RWPE2 (cell line): ENCODE results near the gene SPDYE1.
A peak's percentile ranks its signal among the peaks of the same experiment; 100 is the strongest.
"Not testable (repeated sequence)": the region's sequence is repeated elsewhere in the genome, so short reads cannot be mapped to it uniquely, and the experiment has no call there.

Source experiments
- ATAC-seq: fragments of 200-7000 bp; cut with Tn5 transposase; 3 replicates; pipeline ENCODE4 v1.9.1; 2021; ENCODE audit warnings: low read depth
- DNase-seq: peaks from one replicate; pipeline ENCODE4 v3.0.0-alpha.2; 2020; ENCODE audit warnings: low spot score
- H3K27ac ChIP-seq: fragments of 450-650 bp; 2 replicates; pipeline ENCODE4 v1.5.1; 2017; ENCODE audit warnings: mild to moderate bottlenecking; ENCODE audit not compliant: poor library complexity, severe bottlenecking
- H3K27me3 ChIP-seq: fragments of 250-450 bp; sonication (Bioruptor Pico); 2 replicates; pipeline ENCODE4 v1.5.1; 2021; ENCODE audit warnings: mild to moderate bottlenecking, moderate library complexity; ENCODE audit not compliant: insufficient read depth, poor library complexity, severe bottlenecking
- H3K36me3 ChIP-seq: fragments of 250-450 bp; sonication (Bioruptor Pico); 2 replicates; pipeline ENCODE4 v1.5.1; 2020; ENCODE audit warnings: low read depth, mild to moderate bottlenecking, moderate library complexity
- H3K4me1 ChIP-seq: fragments of 250-450 bp; sonication (Bioruptor Pico); 2 replicates; pipeline ENCODE4 v1.5.1; 2021; ENCODE audit warnings: mild to moderate bottlenecking, moderate library complexity; ENCODE audit not compliant: insufficient read depth, poor library complexity, severe bottlenecking
- H3K4me3 ChIP-seq: fragments of 250-450 bp; sonication (Bioruptor Pico); 2 replicates; pipeline ENCODE4 v1.5.1; 2021; ENCODE audit warnings: mild to moderate bottlenecking, moderate library complexity; ENCODE audit not compliant: severe bottlenecking
- H3K9me3 ChIP-seq: fragments of 250-450 bp; sonication (Bioruptor Pico); 2 replicates; pipeline ENCODE4 v1.5.1; 2021; ENCODE audit warnings: mild to moderate bottlenecking, moderate library complexity; ENCODE audit not compliant: severe bottlenecking
- CTCF ChIP-seq: fragments of 450-650 bp; IDR thresholded peaks from one replicate; pipeline ENCODE4 v1.5.1; 2017; ENCODE audit warnings: mild to moderate bottlenecking, moderate library complexity; ENCODE audit not compliant: poor library complexity, severe bottlenecking

SPDYE1 gene

GRCh38 chr7:43994681-43995080 lies 3.0 kb upstream of the SPDYE1 start:
- not testable (repeated sequence) for DNase-seq, H3K4me1 ChIP-seq, ATAC-seq, H3K9me3 ChIP-seq, H3K27me3 ChIP-seq, H3K27ac ChIP-seq, H3K4me3 ChIP-seq, H3K36me3 ChIP-seq

DNA sequence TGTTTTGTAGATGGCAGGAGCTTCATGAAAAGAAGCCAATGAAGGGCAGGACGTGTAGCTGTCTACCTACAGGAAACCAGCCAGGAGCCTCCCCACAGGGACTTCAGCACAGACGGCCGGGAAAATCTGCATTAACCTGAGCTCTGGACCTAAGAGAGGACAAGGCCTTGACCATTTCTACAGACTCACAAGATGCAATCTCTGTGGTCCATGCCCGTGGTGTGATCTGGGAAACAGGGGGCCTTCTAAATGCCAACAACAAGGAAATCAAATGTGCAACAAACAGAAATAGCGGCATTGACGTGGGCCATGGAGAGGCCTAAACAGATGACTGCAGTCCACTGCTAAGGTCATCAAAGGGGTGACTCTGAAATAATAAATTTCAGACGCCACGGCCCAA lies 14.4 kb downstream of the SPDYE1 start:
- H3K27me3 ChIP-seq, H3K36me3 ChIP-seq, H3K4me3 ChIP-seq, DNase-seq, H3K4me1 ChIP-seq, H3K27ac ChIP-seq, H3K9me3 ChIP-seq, ATAC-seq: not testable (repeated sequence)

GRCh38 chr7:44015090-44015489 lies 17.4 kb downstream of the SPDYE1 start:
- not testable (repeated sequence) for H3K4me1 ChIP-seq, H3K27me3 ChIP-seq, H3K36me3 ChIP-seq, H3K27ac ChIP-seq, H3K4me3 ChIP-seq, H3K9me3 ChIP-seq, ATAC-seq, DNase-seq

DNA sequence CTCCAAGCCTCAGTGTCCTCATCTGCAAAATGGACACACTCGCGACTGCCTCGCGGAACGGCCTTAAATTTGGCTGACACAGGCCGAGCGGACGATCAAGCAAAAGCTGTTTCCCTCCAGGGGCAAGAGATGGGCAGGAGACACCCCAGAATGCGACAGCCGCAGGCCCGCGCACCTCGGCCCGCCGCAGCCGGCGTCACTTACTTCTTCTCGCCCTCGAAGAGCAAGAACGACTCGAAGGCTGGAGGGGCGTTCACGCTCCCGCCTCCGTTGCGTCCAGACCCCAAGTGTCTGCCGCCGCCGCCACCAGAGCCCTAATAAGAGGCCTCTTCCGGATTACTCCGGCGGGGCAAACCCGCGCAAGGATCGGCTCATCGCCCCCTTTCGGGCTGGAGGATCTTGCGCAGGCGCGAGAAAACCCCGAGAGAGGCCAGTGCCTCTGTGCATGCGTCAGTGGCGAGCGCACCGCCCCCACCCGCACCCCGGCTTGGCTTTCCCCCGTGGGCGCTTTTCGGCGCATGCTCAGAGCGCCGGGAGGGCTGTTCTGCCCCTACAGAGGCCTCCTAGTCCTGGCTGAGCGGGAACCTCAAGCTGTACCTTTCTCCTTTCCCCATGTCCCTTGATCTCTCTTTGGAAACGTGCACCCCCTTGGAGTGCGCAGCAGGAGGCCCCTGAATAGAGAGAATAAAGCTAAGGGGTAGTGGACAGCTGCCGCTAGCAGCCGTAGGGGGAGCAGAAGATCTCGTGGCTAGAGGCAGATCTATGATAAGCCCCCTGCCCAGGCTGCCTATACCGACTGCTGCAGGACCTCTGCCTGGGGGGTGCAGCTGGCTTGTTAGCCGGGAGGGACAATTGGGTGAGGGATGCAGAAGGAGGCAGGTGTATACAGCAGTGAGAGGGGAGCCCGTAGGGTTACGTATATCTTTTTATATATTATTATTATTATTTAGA lies 21.4 kb downstream of the SPDYE1 start:
- not testable (repeated sequence) for H3K27ac ChIP-seq, H3K9me3 ChIP-seq, H3K36me3 ChIP-seq, H3K4me1 ChIP-seq, H3K27me3 ChIP-seq
- ATAC-seq, result peak; percentile 90
- H3K4me3 ChIP-seq, result peak overlapping the region; percentile 52
- DNase-seq, result peak; percentile 93
- TF ChIP-seq CTCF, result peak; percentile 89

- not testable (repeated sequence) for H3K27ac ChIP-seq, DNase-seq, H3K4me3 ChIP-seq, H3K27me3 ChIP-seq, ATAC-seq, H3K9me3 ChIP-seq, H3K4me1 ChIP-seq, H3K36me3 ChIP-seq
Observed at GRCh38 chr7:44019825-44020224, 22.1 kb downstream of the SPDYE1 start.

GRCh38 chr7:44022069-44022468 lies 24.4 kb downstream of the SPDYE1 start:
- not testable (repeated sequence) for DNase-seq, ATAC-seq, H3K27me3 ChIP-seq, H3K4me3 ChIP-seq, H3K9me3 ChIP-seq, H3K27ac ChIP-seq, H3K4me1 ChIP-seq, H3K36me3 ChIP-seq

GRCh38 chr7:44022796-44023467 lies 25.2 kb downstream of the SPDYE1 start:
- ATAC-seq, result peak; percentile 44
- not testable (repeated sequence) for H3K27me3 ChIP-seq, DNase-seq, H3K27ac ChIP-seq, H3K4me1 ChIP-seq, H3K9me3 ChIP-seq, H3K36me3 ChIP-seq, H3K4me3 ChIP-seq

- H3K27me3 ChIP-seq, H3K36me3 ChIP-seq, ATAC-seq, DNase-seq, H3K9me3 ChIP-seq, H3K4me1 ChIP-seq, H3K4me3 ChIP-seq, H3K27ac ChIP-seq: not testable (repeated sequence)
Observed at GRCh38 chr7:44029433-44029832, 31.7 kb downstream of the SPDYE1 start.

GRCh38 chr7:44030029-44030428 lies 32.3 kb downstream of the SPDYE1 start:
- not testable (repeated sequence) for H3K27me3 ChIP-seq, H3K9me3 ChIP-seq, H3K4me1 ChIP-seq, H3K36me3 ChIP-seq, H3K27ac ChIP-seq, H3K4me3 ChIP-seq, DNase-seq
- ATAC-seq, result peak; percentile 60

DNA sequence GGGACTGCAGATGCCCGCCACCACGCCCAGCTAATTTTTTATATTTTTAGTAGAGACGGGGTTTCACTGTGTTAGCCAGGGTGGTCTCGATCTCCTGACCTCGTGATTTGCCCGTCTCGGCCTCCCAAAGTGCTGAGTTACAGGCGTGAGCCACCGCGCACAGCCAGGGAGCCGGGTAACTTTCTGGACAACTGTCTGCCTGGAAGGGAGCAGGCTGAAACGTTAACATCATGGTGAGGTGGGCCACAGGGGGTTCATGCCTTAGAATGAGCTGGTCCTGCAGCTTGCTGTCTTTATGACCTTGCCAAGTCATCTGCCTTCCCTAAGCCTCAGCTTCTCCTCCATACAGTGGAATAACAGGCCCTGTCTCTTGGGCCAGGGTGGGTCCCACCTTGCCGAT lies 33.6 kb downstream of the SPDYE1 start:
- H3K9me3 ChIP-seq, DNase-seq, H3K27ac ChIP-seq, H3K27me3 ChIP-seq, H3K36me3 ChIP-seq, H3K4me3 ChIP-seq, ATAC-seq, H3K4me1 ChIP-seq: not testable (repeated sequence)
